GM21360 (cell line): ENCODE data around the gene RPRD2.
"Not testable (repeated sequence)": the region's sequence is repeated elsewhere in the genome, so short reads cannot be mapped to it uniquely, and the experiment has no call there.

Experiments
- ATAC-seq: cut with Tn5 transposase; IDR thresholded peaks from one replicate; pipeline ENCODE4 v1.9.1; 2021; ENCODE audit warnings: mild to moderate bottlenecking, moderate library complexity; ENCODE audit not compliant: unreplicated experiment

The RPRD2 gene

GRCh38 chr1:150388241-150388640 is 24.3 kb downstream of the RPRD2 start:
- no peak for ATAC-seq

GRCh38 chr1:150389650-150390049 is 25.7 kb downstream of the RPRD2 start:
- no peak for ATAC-seq

GRCh38 chr1:150392627-150393026 is 28.7 kb downstream of the RPRD2 start:
- ATAC-seq: no peak

GRCh38 chr1:150395115-150395514 is 31.2 kb downstream of the RPRD2 start:
- ATAC-seq: not testable (repeated sequence)

- no peak for ATAC-seq
Observed at GRCh38 chr1:150397392-150398032, 33.6 kb downstream of the RPRD2 start.

- ATAC-seq: no peak
Observed at GRCh38 chr1:150404465-150404864, 40.5 kb downstream of the RPRD2 start.

GRCh38 chr1:150405660-150406059 is 41.7 kb downstream of the RPRD2 start:
- no peak for ATAC-seq

- no peak for ATAC-seq
Observed at GRCh38 chr1:150406483-150406882, 42.5 kb downstream of the RPRD2 start.

GRCh38 chr1:150407330-150407729 is 43.4 kb downstream of the RPRD2 start:
- ATAC-seq: no peak

- no peak for ATAC-seq
Observed at GRCh38 chr1:150408800-150409199, 44.9 kb downstream of the RPRD2 start.

- ATAC-seq: no peak
Observed at GRCh38 chr1:150409504-150410362, 45.8 kb downstream of the RPRD2 start.

GRCh38 chr1:150410582-150411101 is 46.7 kb downstream of the RPRD2 start:
- ATAC-seq: no peak

GRCh38 chr1:150414592-150414991 is 50.6 kb downstream of the RPRD2 start:
- ATAC-seq: no peak

- ATAC-seq: no peak
Observed at GRCh38 chr1:150415800-150416199, 51.9 kb downstream of the RPRD2 start.

- no peak for ATAC-seq
Observed at GRCh38 chr1:150420560-150421265, 56.8 kb downstream of the RPRD2 start.

- ATAC-seq: no peak
Observed at GRCh38 chr1:150422541-150422940, 58.6 kb downstream of the RPRD2 start.

GRCh38 chr1:150429805-150430204 is 65.9 kb downstream of the RPRD2 start:
- no peak for ATAC-seq

GRCh38 chr1:150441121-150441520 is 77.2 kb downstream of the RPRD2 start:
- ATAC-seq: no peak

- ATAC-seq: no peak
Observed at GRCh38 chr1:150444232-150444631, 80.3 kb downstream of the RPRD2 start.

- ATAC-seq: no peak
Observed at GRCh38 chr1:150456146-150456647, 92.2 kb downstream of the RPRD2 start.

- ATAC-seq: no peak
Observed at GRCh38 chr1:150464422-150464826, 100.5 kb downstream of the RPRD2 start.
